ENCODE results near the gene DDX43. TPM values are rescaled to one million over a fixed set of nuclear protein-coding genes. Genes with fewer than 3 reads are reported as not detected.
A peak's percentile ranks its signal among the peaks of the same experiment; 100 is the strongest.

The DDX43 gene
- polyA plus RNA-seq, 1 of the 3 experiments (the other 2 are of a cell fraction): not detected

DNA sequence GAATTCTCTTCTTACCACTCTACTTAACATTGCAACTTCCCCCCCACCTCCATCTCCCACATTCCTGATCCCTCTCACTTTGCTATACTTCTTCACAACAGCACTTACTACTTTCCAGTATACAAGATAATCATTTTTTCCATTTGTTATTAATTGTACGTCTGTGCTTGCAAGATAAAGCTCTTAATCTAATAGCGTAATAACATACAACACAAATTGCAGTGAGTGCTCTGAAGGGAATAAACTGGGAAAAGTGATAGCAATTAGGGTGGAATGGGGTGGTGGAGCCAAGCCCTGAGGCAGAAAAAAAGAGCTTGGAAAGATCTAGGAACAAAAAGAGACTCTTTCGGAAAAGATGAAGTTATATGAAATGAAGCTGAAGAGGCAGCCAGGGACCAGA lies 48.9 kb downstream of the DDX43 start:
- Histone ChIP-seq H2AFZ (ENCODE audit: low read depth) (no peak overlapping the region), H4K20me1 (ENCODE audit: insufficient read depth) (no peaks in the 10 kb centered on the region), H3K27me3 (ENCODE audit: insufficient read depth) (no peaks in the 10 kb centered on the region; the same call in 1 of the 2 replicates), H3K4me2 (no peak overlapping the region), H3K36me3 (replicated peaks in 1 of 2; ENCODE audit: control insufficient read depth in 1 of 2, insufficient read depth in 2 of 2, low read length in 1 of 2) (no peaks in the 10 kb centered on the region), H3K79me2 (ENCODE audit: insufficient read depth) (no peaks in the 10 kb centered on the region), H3K4me1 (ENCODE audit: control insufficient read depth in 1 of 2, insufficient read depth in 2 of 2, low read depth in 1 of 2, low read length in 1 of 2) (no peaks in the 10 kb centered on the region), H3K27ac (ENCODE audit: low read depth in 2 of 2, low read length in 1 of 2) (no peak overlapping the region), H3K4me3 (ENCODE audit: low read depth in 2 of 2, low read length in 1 of 2) (no peak overlapping the region), H3K9me2 (no peaks in the 10 kb centered on the region), H3F3A (replicated peaks; ENCODE audit: insufficient read depth) (no peaks in the 10 kb centered on the region), H3K9ac (no peak overlapping the region), H3K9me3 (no peaks in the 10 kb centered on the region)
- ChIA-PET POLR2A (interaction anchor here (0.6 to 0.7 kb wide), 2 partner anchors 18 to 77 kb away, joined by 3 read pairs; partner anchors contain the start of gene MTO1), CTCF (interaction anchor here (0.5 to 1.4 kb wide), 2 partner anchors 18 to 203 kb away, joined by 3 to 4 read pairs; partner anchors contain the start of gene MTO1)
- DNase-seq: peak; percentile 45
- 54% methylated on average over 3 of the region's 3 CpGs for WGBS (ENCODE audit: low lambda C conversion rate)
- TF ChIP-seq POLR2AphosphoS5 (IDR thresholded peaks at IDR 0.05; ENCODE audit: low read depth, low read length): no peak
- no peak for TF ChIP-seq TCF12 (IDR thresholded peaks at IDR 0.05)
- TF ChIP-seq GATA2 (CRISPR knock-in tag; IDR thresholded peaks at IDR 0.05): peak; percentile 46
- TF ChIP-seq, protein P1, sequence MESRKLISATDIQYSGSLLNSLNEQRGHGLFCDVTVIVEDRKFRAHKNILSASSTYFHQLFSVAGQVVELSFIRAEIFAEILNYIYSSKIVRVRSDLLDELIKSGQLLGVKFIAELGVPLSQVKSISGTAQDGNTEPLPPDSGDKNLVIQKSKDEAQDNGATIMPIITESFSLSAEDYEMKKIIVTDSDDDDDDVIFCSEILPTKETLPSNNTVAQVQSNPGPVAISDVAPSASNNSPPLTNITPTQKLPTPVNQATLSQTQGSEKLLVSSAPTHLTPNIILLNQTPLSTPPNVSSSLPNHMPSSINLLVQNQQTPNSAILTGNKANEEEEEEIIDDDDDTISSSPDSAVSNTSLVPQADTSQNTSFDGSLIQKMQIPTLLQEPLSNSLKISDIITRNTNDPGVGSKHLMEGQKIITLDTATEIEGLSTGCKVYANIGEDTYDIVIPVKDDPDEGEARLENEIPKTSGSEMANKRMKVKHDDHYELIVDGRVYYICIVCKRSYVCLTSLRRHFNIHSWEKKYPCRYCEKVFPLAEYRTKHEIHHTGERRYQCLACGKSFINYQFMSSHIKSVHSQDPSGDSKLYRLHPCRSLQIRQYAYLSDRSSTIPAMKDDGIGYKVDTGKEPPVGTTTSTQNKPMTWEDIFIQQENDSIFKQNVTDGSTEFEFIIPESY (IDR thresholded peaks at IDR 0.05; ENCODE audit: borderline replicate concordance, low read depth): no peak
- TF ChIP-seq RCOR1 (IDR thresholded peaks at IDR 0.05; ENCODE audit: low read length): peak; percentile 84; the same call in 1 of the 2 replicates
- no peak for TF ChIP-seq MEF2A (IDR thresholded peaks at IDR 0.05; ENCODE audit: borderline replicate concordance, low read depth)
- peak in 1 of 2 experiments; percentile 75; a peak in 2 of 4 replicates for TF ChIP-seq EP300 (IDR thresholded peaks at IDR 0.05; ENCODE audit: borderline replicate concordance in 1 of 2, low read depth in 1 of 2, low read length in 1 of 2)
- no peak for TF ChIP-seq FOSL2 (IDR thresholded peaks at IDR 0.05; ENCODE audit: borderline replicate concordance, low read depth)
- TF ChIP-seq ELF1 (IDR thresholded peaks at IDR 0.05): no peak
- TF ChIP-seq, protein P2, sequence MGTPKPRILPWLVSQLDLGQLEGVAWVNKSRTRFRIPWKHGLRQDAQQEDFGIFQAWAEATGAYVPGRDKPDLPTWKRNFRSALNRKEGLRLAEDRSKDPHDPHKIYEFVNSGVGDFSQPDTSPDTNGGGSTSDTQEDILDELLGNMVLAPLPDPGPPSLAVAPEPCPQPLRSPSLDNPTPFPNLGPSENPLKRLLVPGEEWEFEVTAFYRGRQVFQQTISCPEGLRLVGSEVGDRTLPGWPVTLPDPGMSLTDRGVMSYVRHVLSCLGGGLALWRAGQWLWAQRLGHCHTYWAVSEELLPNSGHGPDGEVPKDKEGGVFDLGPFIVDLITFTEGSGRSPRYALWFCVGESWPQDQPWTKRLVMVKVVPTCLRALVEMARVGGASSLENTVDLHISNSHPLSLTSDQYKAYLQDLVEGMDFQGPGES (IDR thresholded peaks at IDR 0.05; ENCODE audit: low read depth, low read length): no peak

DNA sequence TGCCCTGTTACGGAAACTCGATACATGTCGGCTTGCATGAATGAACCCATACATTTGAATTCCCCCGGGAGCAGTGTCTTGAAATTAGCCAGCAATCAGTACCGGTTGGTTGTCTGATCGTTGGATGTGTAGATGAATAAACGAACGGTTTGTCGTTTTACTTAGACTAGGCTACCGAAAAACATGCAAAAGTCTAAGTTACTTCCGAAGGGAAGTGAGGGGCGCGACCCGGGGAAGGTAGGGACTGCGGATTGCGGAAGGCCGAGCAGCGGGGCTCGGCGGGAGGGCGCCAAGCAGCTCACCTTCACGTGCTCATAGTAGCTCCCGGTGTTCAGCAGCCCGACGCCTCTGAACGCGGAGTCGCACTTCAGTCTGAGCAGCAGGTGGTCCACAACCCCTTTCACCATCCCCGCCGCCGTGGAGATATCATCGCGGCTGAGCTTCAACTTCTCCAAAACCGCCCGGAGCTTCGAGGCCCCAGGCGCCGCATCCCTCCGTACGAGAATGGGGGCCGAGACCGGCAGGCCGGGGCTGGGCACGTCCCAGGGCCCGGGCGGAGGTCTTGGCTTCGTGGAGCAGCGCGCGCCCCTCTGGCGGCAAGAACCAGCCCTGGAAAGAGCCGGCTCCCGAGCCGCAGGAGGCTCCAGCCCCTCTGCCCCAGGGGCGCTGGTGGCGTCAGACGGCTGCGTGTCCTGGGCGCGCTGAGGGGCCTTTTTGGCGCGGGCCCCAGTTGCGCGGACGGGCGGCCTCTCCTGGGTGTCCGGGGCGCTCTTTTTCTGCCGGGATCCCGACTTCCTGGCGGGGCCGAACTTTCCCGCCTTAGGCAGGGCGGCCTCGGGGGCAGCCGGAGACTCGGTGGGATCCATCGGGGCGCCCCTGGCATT lies 56.8 kb downstream of the DDX43 start:
- Histone ChIP-seq H3K36me3 (replicated peaks in 1 of 2; ENCODE audit: control insufficient read depth in 1 of 2, insufficient read depth in 2 of 2, low read length in 1 of 2) (no peaks in the 10 kb centered on the region), H3K4me2 (peak overlapping the region; percentile 59), H3K27ac (ENCODE audit: low read depth in 2 of 2, low read length in 1 of 2) (no peak overlapping the region), H3K27me3 (ENCODE audit: insufficient read depth) (peaks cover 18% of the 10 kb centered on the region), H3K9ac (no peak overlapping the region), H3K9me3 (no peaks in the 10 kb centered on the region), H4K20me1 (ENCODE audit: insufficient read depth) (no peaks in the 10 kb centered on the region), H3K9me2 (no peaks in the 10 kb centered on the region), H3K79me2 (ENCODE audit: insufficient read depth) (no peaks in the 10 kb centered on the region), H3F3A (replicated peaks; ENCODE audit: insufficient read depth) (no peaks in the 10 kb centered on the region), H2AFZ (ENCODE audit: low read depth) (peak overlapping the region; percentile 68; the same call in 1 of the 2 replicates), H3K4me1 (ENCODE audit: control insufficient read depth in 1 of 2, insufficient read depth in 2 of 2, low read depth in 1 of 2, low read length in 1 of 2) (peaks cover 0 to 2% of the 10 kb centered on the region in 2 experiments; a peak in 1 of 4 replicates), H3K4me3 (ENCODE audit: low read depth in 2 of 2, low read length in 1 of 2) (peak overlapping the region in 1 of 2 experiments; percentile 13; a peak in 1 of 4 replicates)
- TF ChIP-seq, protein P3, sequence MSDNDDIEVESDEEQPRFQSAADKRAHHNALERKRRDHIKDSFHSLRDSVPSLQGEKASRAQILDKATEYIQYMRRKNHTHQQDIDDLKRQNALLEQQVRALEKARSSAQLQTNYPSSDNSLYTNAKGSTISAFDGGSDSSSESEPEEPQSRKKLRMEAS (IDR thresholded peaks at IDR 0.05; ENCODE audit: low read depth): 0 out of 2 replicates have a peak, but pooled peaks have one; percentile 14
- no peak for TF ChIP-seq FOSL2 (IDR thresholded peaks at IDR 0.05; ENCODE audit: borderline replicate concordance, low read depth)
- WGBS (ENCODE audit: low lambda C conversion rate): 10% methylated on average over 43 of the region's 79 CpGs
- peak; percentile 71 for DNase-seq
- ChIA-PET POLR2A (interaction anchor here (2.2 kb wide), 1 partner anchor 10 kb away, joined by 6 read pairs; the partner anchor contains the start of gene MTO1), CTCF (interaction anchor here (0.6 to 0.9 kb wide), 2 partner anchors 10 to 899 kb away, joined by 4 read pairs; partner anchors contain the start of gene MTO1)
